WI38 (cell line): ENCODE results near the gene FAM168A.

ENCODE experiments used
- H3K4me3 ChIP-seq: 2 replicates; pipeline ENCODE4 v1.5.1; 2011; ENCODE audit warnings: low read depth, mild to moderate bottlenecking, control low read depth, low read length
- CTCF ChIP-seq: IDR thresholded peaks from 2 replicates; pipeline ENCODE4 v1.5.1; 2012; ENCODE audit warnings: low read depth, mild to moderate bottlenecking, control low read depth, low read length

FAM168A gene

GRCh38 chr11:73528483-73529203, 69.3 kb downstream of the FAM168A start:
- no peak for TF ChIP-seq CTCF
- no peak overlapping the region for H3K4me3 ChIP-seq

GRCh38 chr11:73528013-73528412, 69.9 kb downstream of the FAM168A start:
- TF ChIP-seq CTCF = no peak
- H3K4me3 ChIP-seq = no peak overlapping the region

GRCh38 chr11:73525611-73526010, 72.3 kb downstream of the FAM168A start:
- H3K4me3 ChIP-seq = no peak overlapping the region
- TF ChIP-seq CTCF = no peak

- no peak for TF ChIP-seq CTCF
- no peak overlapping the region for H3K4me3 ChIP-seq
These were observed 73.1 kb downstream of the FAM168A start for GRCh38 chr11:73524774-73525173.

- no peak overlapping the region for H3K4me3 ChIP-seq
- no peak for TF ChIP-seq CTCF
These were observed 76.3 kb downstream of the FAM168A start for GRCh38 chr11:73521621-73522020.

GRCh38 chr11:73520353-73521061, 77.4 kb downstream of the FAM168A start:
- H3K4me3 ChIP-seq = no peak overlapping the region
- no peak for TF ChIP-seq CTCF

GRCh38 chr11:73519266-73519665, 78.6 kb downstream of the FAM168A start:
- no peak for TF ChIP-seq CTCF
- H3K4me3 ChIP-seq = no peak overlapping the region
